ENCODE results near the gene ITLN1. TPM values are rescaled to one million over a fixed set of nuclear protein-coding genes. Genes with fewer than 3 reads are reported as not detected.

Gene ITLN1
- total and polyA plus RNA-seq, 3 experiments from 2014 or later: not detected

DNA sequence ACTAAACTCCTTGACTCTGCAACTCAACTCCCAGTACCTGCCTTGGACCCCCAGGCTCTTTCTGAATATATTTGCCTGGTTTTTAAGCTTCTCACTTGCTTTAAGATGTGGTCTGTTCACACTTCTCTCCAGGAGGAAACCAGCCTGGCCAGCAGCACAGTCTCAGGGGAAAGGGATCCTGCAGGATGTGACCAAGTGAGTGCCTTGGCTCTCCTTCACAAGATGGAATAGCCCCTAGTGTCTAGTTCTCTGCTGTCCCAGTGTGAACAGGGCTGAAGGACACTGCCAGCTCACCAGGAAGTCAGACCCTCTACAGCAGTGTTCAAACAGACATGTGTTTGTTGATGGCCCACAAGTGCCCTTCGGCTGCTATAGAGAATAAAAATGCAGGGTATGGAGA is 55.2 kb downstream of the ITLN1 start:
- H3K4me1 Mint-ChIP-seq: peaks cover 25 to 42% (median 41%) of the 10 kb centered on the region in 3 donors
- no peaks in the 10 kb centered on the region for H3K9me3 Mint-ChIP-seq
- no peak for DNase-seq
- Histone ChIP-seq H3K4me1 (ENCODE audit: insufficient read depth, low read length) (peaks cover 18% of the 10 kb centered on the region), H3K36me3 (ENCODE audit: insufficient read depth, low read length) (peaks cover 31% of the 10 kb centered on the region), H3K27ac (ENCODE audit: low read depth, low read length) (no peak overlapping the region), H3K4me3 (ENCODE audit: low read length) (no peak overlapping the region), H3K9me3 (ENCODE audit: low read length) (no peaks in the 10 kb centered on the region), H3K27me3 (ENCODE audit: insufficient read depth, low read length, poor library complexity, severe bottlenecking) (no peaks in the 10 kb centered on the region)
- no peak overlapping the region for H3K4me3 Mint-ChIP-seq
- H3K36me3 Mint-ChIP-seq: peaks cover 4 to 77% (median 16%) of the 10 kb centered on the region in 3 donors
- no peaks in the 10 kb centered on the region for H3K27me3 Mint-ChIP-seq
- POLR2A ChIA-PET: interaction anchor here (0.6 to 0.8 kb wide), 2 partner anchors 32 to 52 kb away, joined by 3 read pairs; no protein-coding TSS in a partner anchor
- peak overlapping the region; percentile 18 to 95 (median 80) for H3K27ac Mint-ChIP-seq
- CTCF ChIA-PET: interaction anchor here (0.6 to 3.2 kb wide), 11 partner anchors 12 to 149 kb away, joined by 3 to 27 read pairs (median 6); partner anchors contain the start of gene LY9

DNA sequence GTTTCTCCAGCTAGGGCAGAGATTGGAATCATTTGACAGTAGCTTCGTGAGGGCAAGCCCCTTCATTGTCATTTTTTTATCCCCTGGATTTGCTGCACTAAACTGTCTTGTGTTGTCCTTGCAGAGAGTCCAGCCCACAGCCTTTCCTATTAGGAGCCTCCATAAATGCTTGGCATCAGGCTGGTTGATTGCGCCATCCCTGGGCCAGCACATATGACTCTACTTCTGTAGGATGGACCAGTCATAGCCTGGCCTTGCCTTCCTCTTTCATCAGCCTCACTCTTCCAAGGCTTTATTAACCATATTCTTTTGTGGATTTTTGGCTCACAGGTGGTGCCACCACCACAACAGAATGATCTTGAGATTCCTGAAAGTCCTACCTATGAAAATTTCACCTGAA is 57.6 kb downstream of the ITLN1 start:
- CTCF ChIA-PET: interaction anchor here (1.0 to 3.2 kb wide), 5 partner anchors 10 to 125 kb away, joined by 3 to 20 read pairs (median 3); no protein-coding TSS in a partner anchor

DNA sequence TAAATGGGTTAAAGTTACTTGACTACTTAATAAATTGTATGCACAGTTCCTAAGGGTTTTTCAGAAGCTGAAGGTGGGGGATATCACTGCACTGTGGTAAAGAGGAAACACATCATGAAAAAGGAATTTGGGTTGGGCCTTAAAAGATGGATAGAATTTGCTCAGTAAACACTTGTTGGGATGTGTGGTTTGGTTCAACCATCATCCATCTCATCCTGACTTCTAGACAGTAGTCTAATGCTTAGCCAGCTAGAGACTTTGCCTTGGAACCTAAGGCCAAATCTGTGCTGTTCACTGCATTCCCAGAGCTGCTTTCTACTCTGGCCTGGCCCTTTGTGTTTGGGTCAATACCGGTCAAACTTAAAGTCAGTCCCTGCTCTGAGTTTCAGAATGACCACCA is 58.4 kb downstream of the ITLN1 start:
- POLR2A ChIA-PET: no interaction called here
- H3K9me3 Mint-ChIP-seq: no peaks in the 10 kb centered on the region
- Histone ChIP-seq H3K27me3 (ENCODE audit: insufficient read depth, low read length, poor library complexity, severe bottlenecking) (no peaks in the 10 kb centered on the region), H3K4me1 (ENCODE audit: insufficient read depth, low read length) (no peaks in the 10 kb centered on the region), H3K36me3 (ENCODE audit: insufficient read depth, low read length) (peaks cover 51% of the 10 kb centered on the region), H3K27ac (ENCODE audit: low read depth, low read length) (no peak overlapping the region), H3K9me3 (ENCODE audit: low read length) (no peaks in the 10 kb centered on the region), H3K4me3 (ENCODE audit: low read length) (no peak overlapping the region)
- no peak for DNase-seq
- peaks cover 13 to 22% (median 22%) of the 10 kb centered on the region in 3 donors for H3K4me1 Mint-ChIP-seq
- CTCF ChIA-PET: interaction anchor here (1.0 to 1.6 kb wide), 3 partner anchors 11 to 125 kb away, joined by 3 to 5 read pairs (median 3); no protein-coding TSS in a partner anchor
- H3K4me3 Mint-ChIP-seq: no peak overlapping the region
- H3K27ac Mint-ChIP-seq: peak overlapping the region in 7 of 8 donors; percentile 9 to 90 (median 64)
- H3K27me3 Mint-ChIP-seq: peaks cover 0 to 1% of the 10 kb centered on the region in 2 donors
- H3K36me3 Mint-ChIP-seq: peaks cover 6 to 92% (median 20%) of the 10 kb centered on the region in 3 donors

More for the DNA sequence above, 57.6 kb downstream of the ITLN1 start:
- Histone ChIP-seq H3K36me3 (ENCODE audit: insufficient read depth, low read length) (peaks cover 50% of the 10 kb centered on the region), H3K27ac (ENCODE audit: low read depth, low read length) (no peak overlapping the region), H3K9me3 (ENCODE audit: low read length) (no peaks in the 10 kb centered on the region), H3K4me1 (ENCODE audit: insufficient read depth, low read length) (no peaks in the 10 kb centered on the region), H3K27me3 (ENCODE audit: insufficient read depth, low read length, poor library complexity, severe bottlenecking) (no peaks in the 10 kb centered on the region), H3K4me3 (ENCODE audit: low read length) (no peak overlapping the region)
- Mint-ChIP-seq H3K36me3 (peaks cover 5 to 89% (median 16%) of the 10 kb centered on the region in 3 donors), H3K27ac (peak overlapping the region in 7 of 8 donors; percentile 17 to 90 (median 54)), H3K9me3 (no peaks in the 10 kb centered on the region), H3K4me1 (peaks cover 13 to 22% (median 21%) of the 10 kb centered on the region in 3 donors), H3K4me3 (no peak overlapping the region), H3K27me3 (peaks cover 0 to 1% of the 10 kb centered on the region in 2 donors)
- POLR2A ChIA-PET: no interaction called here
- DNase-seq: no peak

Other genes starting within 250 kb of the ITLN1 start
- gene SLAMF1, start 238.1 kb downstream of the ITLN1 start, total RNA-seq: 10 to 100 TPM; 74.0 to 75.0 TPM
- 48.5 TPM for gene SLAMF1, start 238.1 kb downstream of the ITLN1 start, polyA plus RNA-seq
- gene CD48, start 173.4 kb downstream of the ITLN1 start, total RNA-seq: 100 to 1,000 TPM; 224 to 234 TPM
- 250 TPM for gene CD48, start 173.4 kb downstream of the ITLN1 start, polyA plus RNA-seq
- gene SLAMF7, start 145.9 kb downstream of the ITLN1 start, total RNA-seq: 10 to 100 TPM; 79.5 to 97.4 TPM
- 165 TPM for gene SLAMF7, start 145.9 kb downstream of the ITLN1 start, polyA plus RNA-seq
- 10 to 100 TPM; 16.4 to 16.5 TPM for gene LY9, start 89.0 kb downstream of the ITLN1 start, total RNA-seq
- gene LY9, start 89.0 kb downstream of the ITLN1 start, polyA plus RNA-seq: 206 TPM
- gene CD244, start 22.3 kb downstream of the ITLN1 start, total RNA-seq: 1 to 10 TPM; 1.8 to 1.9 TPM
- gene CD244, start 22.3 kb downstream of the ITLN1 start, polyA plus RNA-seq: 40.7 TPM
- not detected for gene ITLN2, start 69.6 kb upstream of the ITLN1 start, total RNA-seq
- gene ITLN2, start 69.6 kb upstream of the ITLN1 start, polyA plus RNA-seq: not detected
- 10 to 100 TPM; 11.6 to 14.1 TPM for gene F11R, start 136.0 kb upstream of the ITLN1 start, total RNA-seq
- 18.3 TPM for gene F11R, start 136.0 kb upstream of the ITLN1 start, polyA plus RNA-seq
- gene TSTD1, start 153.8 kb upstream of the ITLN1 start, total RNA-seq: 10 to 100 TPM; 40.2 to 46.1 TPM
- gene TSTD1, start 153.8 kb upstream of the ITLN1 start, polyA plus RNA-seq: 288 TPM
- gene USF1, start 160.8 kb upstream of the ITLN1 start, total RNA-seq: 10 to 100 TPM; 63.3 to 67.7 TPM
- 6.7 TPM for gene USF1, start 160.8 kb upstream of the ITLN1 start, polyA plus RNA-seq
- 100 to 1,000 TPM; 147 to 149 TPM for gene ARHGAP30, start 184.7 kb upstream of the ITLN1 start, total RNA-seq
- 213 TPM for gene ARHGAP30, start 184.7 kb upstream of the ITLN1 start, polyA plus RNA-seq
- under 1 TPM; 0.09 TPM for gene NECTIN4, start 204.4 kb upstream of the ITLN1 start, total RNA-seq
- not detected for gene NECTIN4, start 204.4 kb upstream of the ITLN1 start, polyA plus RNA-seq
- under 1 TPM; 0.42 to 0.49 TPM for gene KLHDC9, start 213.2 kb upstream of the ITLN1 start, total RNA-seq
- gene KLHDC9, start 213.2 kb upstream of the ITLN1 start, polyA plus RNA-seq: not detected
- gene PFDN2, start 232.9 kb upstream of the ITLN1 start, total RNA-seq: 100 to 1,000 TPM; 133 to 142 TPM
- gene PFDN2, start 232.9 kb upstream of the ITLN1 start, polyA plus RNA-seq: 96.4 TPM
- 10 to 100 TPM; 33.9 to 36.3 TPM for gene NIT1, start 232.9 kb upstream of the ITLN1 start, total RNA-seq
- gene NIT1, start 232.9 kb upstream of the ITLN1 start, polyA plus RNA-seq: 16.7 TPM
- gene DEDD, start 247.5 kb upstream of the ITLN1 start, total RNA-seq: 10 to 100 TPM; 41.0 to 41.9 TPM
- gene DEDD, start 247.5 kb upstream of the ITLN1 start, polyA plus RNA-seq: 30.0 TPM